Urinary bladder (tissue), 4 donors: ENCODE measurements around the gene UST. TPM values are rescaled to one million over a fixed set of nuclear protein-coding genes. Genes with fewer than 3 reads are reported as not detected.

Source experiments
- DNase-seq: peaks from one replicate; pipeline ENCODE4 v3.0.0-alpha.2; 2015; ENCODE audit errors: extremely low spot score
- H3K27ac ChIP-seq: one replicate; pipeline ENCODE4 v1.5.1; 2013; ENCODE audit warnings: low read depth, mild to moderate bottlenecking, moderate library complexity
- H3K36me3 ChIP-seq: one replicate; pipeline ENCODE4 v1.6.1; 2013; ENCODE audit warnings: mild to moderate bottlenecking, moderate library complexity; ENCODE audit not compliant: insufficient read depth
- H3K4me1 ChIP-seq: one replicate; pipeline ENCODE4 v1.6.1; 2013; ENCODE audit warnings: mild to moderate bottlenecking, moderate library complexity; ENCODE audit not compliant: insufficient read depth
- H3K4me3 ChIP-seq: one replicate; pipeline ENCODE4 v1.5.1; 2013; ENCODE audit warnings: low read depth, low read length
- WGBS: extraction: QIAGEN DNeasy Blood & Tissue Kit; methylation state at CpG from one replicate; pipeline ENCODE4 v1.1.7; 2013; 5-methylcytosine and 5-hydroxymethylcytosine counted together
- polyA plus RNA-seq: library from polyadenylated mRNA; stranded (reverse); fragments of 200-250 nt; gene quantifications from one replicate; pipeline ENCODE4 v1.2.3, GENCODE V29; 2013
- total RNA-seq: library from RNA; depleted of rRNA; stranded (reverse); fragments of >200 nt; gene quantifications from one replicate; pipeline ENCODE4 v1.2.3, GENCODE V29; 2014
- donor health status: healthy with polysubstance abuse.
- donor health status: healthy.

UST gene
- total and polyA plus RNA-seq, 2 donors = 12.4 to 27.8 TPM

GRCh38 chr6:148981515-148981914, 234.7 kb downstream of the UST start:
- WGBS = 89% methylated on average over 3 of the region's 3 CpGs
- Histone ChIP-seq H3K4me3 (no peak overlapping the region), H3K36me3 (no peaks in the 10 kb centered on the region), H3K4me1 (no peaks in the 10 kb centered on the region), H3K27ac (no peak overlapping the region)
- DNase-seq = no peak

- 92% methylated on average over 9 of the region's 9 CpGs for WGBS
- H3K27ac ChIP-seq = no peak overlapping the region
- DNase-seq = no peak
Measured at GRCh38 chr6:148983101-148983761, 236.4 kb downstream of the UST start.

GRCh38 chr6:148983966-148984365, 237.1 kb downstream of the UST start:
- H3K36me3 ChIP-seq = no peaks in the 10 kb centered on the region
- H3K4me1 ChIP-seq = no peaks in the 10 kb centered on the region
- no peak for DNase-seq
- 72% methylated on average over 2 of the region's 2 CpGs for WGBS
- H3K27ac ChIP-seq = no peak overlapping the region
- no peak overlapping the region for H3K4me3 ChIP-seq

More at GRCh38 chr6:148983101-148983761, 236.4 kb downstream of the UST start:
- H3K4me3 ChIP-seq = no peak overlapping the region
- no peaks in the 10 kb centered on the region for H3K36me3 ChIP-seq
- no peaks in the 10 kb centered on the region for H3K4me1 ChIP-seq

DNA sequence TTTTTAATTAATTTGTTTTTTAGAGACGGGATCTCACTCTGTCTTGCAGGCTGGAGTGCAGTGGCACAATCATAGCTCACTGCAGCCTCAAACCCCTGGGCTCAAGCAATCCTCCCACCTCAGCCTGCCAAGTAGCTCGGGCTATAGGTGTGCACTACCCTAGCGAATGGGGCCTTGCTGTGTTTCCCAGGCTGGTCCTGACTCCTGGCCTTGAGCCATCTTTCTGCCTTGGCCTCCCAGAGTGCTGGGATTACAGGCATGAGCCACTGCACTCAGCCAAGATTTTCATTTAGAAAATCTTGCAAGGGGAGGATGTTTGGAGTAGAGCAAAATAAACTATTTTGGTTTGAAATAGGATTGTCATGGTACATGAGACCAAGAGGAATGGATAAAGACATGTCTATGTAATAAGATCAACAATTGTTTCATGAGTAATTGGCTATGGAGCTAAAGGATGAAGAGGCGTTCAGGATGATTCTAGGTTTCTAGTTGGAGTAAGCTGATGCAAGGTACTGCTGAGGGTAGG, 237.8 kb downstream of the UST start:
- 62% methylated on average over 4 of the region's 4 CpGs for WGBS
- no peak for DNase-seq
- H3K27ac ChIP-seq = no peak overlapping the region
- no peak overlapping the region for H3K4me3 ChIP-seq
- no peaks in the 10 kb centered on the region for H3K4me1 ChIP-seq
- H3K36me3 ChIP-seq = no peaks in the 10 kb centered on the region

- DNase-seq = no peak
- H3K36me3 ChIP-seq = no peaks in the 10 kb centered on the region
- no peak overlapping the region for H3K4me3 ChIP-seq
- no peaks in the 10 kb centered on the region for H3K4me1 ChIP-seq
- no peak overlapping the region for H3K27ac ChIP-seq
- WGBS = 97% methylated on average over 4 of the region's 4 CpGs
Measured at GRCh38 chr6:148985499-148985898, 238.7 kb downstream of the UST start.

- H3K27ac ChIP-seq = no peak overlapping the region
- H3K4me1 ChIP-seq = no peaks in the 10 kb centered on the region
- H3K4me3 ChIP-seq = no peak overlapping the region
- no peak for DNase-seq
- no peaks in the 10 kb centered on the region for H3K36me3 ChIP-seq
- 96% methylated on average over 3 of the region's 3 CpGs for WGBS
Measured at GRCh38 chr6:148986608-148987007, 239.8 kb downstream of the UST start.

GRCh38 chr6:148987982-148988381, 241.2 kb downstream of the UST start:
- no peak overlapping the region for H3K27ac ChIP-seq
- 92% methylated on average over 3 of the region's 3 CpGs for whole genome bisulfite sequencing
- no peak overlapping the region for H3K4me3 ChIP-seq
- DNase-seq = no peak
- no peaks in the 10 kb centered on the region for H3K4me1 ChIP-seq
- H3K36me3 ChIP-seq = no peaks in the 10 kb centered on the region

- WGBS = 73% methylated on average over 1 of the region's 1 CpG
- Histone ChIP-seq H3K4me3 (no peak overlapping the region), H3K27ac (no peak overlapping the region), H3K4me1 (no peaks in the 10 kb centered on the region), H3K36me3 (no peaks in the 10 kb centered on the region)
- DNase-seq = no peak
Measured at GRCh38 chr6:148989585-148989984, 242.8 kb downstream of the UST start.

DNA sequence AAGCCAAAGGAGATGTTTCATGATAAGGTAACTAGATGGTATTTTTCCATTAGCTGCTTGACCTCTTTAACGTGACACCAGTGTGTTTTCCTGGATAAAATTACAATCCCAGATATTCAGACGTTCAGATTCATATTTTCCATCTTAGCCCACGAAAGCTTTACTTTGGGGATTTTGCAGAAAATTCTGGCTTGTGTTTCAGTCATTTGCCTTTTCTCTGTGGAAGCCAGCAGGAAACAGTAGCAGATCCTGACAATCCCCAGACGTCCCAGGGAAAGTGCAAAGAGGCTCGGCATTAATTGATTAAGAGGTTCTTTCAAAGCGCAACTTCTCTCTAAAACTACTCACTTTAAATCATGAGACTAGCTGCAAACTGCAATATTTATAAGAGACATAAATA, 243.6 kb downstream of the UST start:
- no peaks in the 10 kb centered on the region for H3K4me1 ChIP-seq
- 59% methylated on average over 6 of the region's 6 CpGs for WGBS
- no peak for DNase-seq
- H3K36me3 ChIP-seq = no peaks in the 10 kb centered on the region
- no peak overlapping the region for H3K4me3 ChIP-seq
- H3K27ac ChIP-seq = no peak overlapping the region

DNA sequence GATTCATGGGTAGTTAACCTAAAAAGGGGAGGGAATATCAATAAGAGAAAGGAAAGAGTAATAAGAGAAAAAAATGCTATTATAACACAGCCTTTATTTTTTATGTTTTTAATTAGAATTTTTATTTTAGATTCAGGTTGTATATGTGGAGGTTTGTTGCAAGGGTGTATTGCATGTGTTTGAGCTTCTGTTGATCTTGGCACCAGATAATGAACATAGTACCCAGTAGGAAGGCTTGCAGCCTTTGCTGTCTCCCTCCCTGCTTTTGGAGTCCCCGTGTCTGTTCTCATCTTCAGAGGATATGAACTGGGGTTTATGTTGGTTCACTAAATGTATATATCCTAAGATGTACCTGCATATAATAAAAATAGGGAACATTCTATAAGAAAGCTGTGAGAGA, 250.0 kb downstream of the UST start:
- H3K4me3 ChIP-seq = no peak overlapping the region
- no peak overlapping the region for H3K27ac ChIP-seq
- no peak for DNase-seq
- H3K4me1 ChIP-seq = no peaks in the 10 kb centered on the region
- 79% methylated on average over 1 of the region's 1 CpG for WGBS
- no peaks in the 10 kb centered on the region for H3K36me3 ChIP-seq

- 59% methylated on average over 3 of the region's 3 CpGs for WGBS
- no peaks in the 10 kb centered on the region for H3K4me1 ChIP-seq
- no peak for DNase-seq
- H3K27ac ChIP-seq = no peak overlapping the region
- H3K4me3 ChIP-seq = no peak overlapping the region
- H3K36me3 ChIP-seq = no peaks in the 10 kb centered on the region
Measured at GRCh38 chr6:148997865-148998264, 251.0 kb downstream of the UST start.

DNA sequence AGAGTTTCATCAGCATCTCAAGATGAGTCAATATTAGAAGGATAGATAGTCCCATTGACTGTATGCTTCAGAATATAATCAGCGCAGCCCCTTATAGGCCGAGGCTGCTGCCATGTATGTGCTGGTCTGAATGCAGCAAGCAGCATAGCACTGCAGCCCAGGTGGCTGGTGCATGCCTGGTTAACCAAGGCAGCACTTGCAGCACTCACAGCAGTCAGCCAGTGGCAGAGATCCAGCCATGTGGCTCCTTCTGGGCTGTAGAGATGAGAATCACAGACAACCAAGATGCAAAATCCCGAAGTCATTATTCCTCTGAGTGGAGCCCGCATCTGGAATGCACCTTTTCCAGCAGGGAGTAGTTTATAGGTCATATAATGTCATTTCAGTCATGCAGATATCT, 251.9 kb downstream of the UST start:
- H3K27ac ChIP-seq = no peak overlapping the region

DNA sequence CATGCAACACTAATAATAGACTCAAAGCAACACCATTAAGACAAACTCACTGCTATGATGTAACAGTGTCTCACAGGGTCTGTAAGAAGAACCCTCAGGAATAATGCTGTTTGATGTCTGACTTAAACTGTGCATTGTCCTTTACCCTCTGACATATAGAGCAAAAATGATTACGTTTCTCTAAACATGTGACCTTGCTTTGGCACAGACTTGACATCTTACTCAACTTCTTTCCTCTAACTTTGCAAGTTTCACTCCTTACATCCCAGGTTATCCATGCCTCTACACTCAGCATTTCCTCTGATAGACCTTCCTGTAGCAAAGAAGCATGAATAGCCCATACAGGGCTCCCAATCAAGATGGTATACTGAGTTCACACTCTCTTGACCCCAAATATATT, 252.7 kb downstream of the UST start:
- DNase-seq = no peak
- 19% methylated on average over 1 of the region's 1 CpG for whole genome bisulfite sequencing
- H3K4me3 ChIP-seq = no peak overlapping the region
- H3K27ac ChIP-seq = no peak overlapping the region
- H3K36me3 ChIP-seq = no peaks in the 10 kb centered on the region
- no peaks in the 10 kb centered on the region for H3K4me1 ChIP-seq

More for the DNA sequence above, 251.9 kb downstream of the UST start:
- 92% methylated on average over 4 of the region's 4 CpGs for WGBS
- no peak for DNase-seq
- Histone ChIP-seq H3K36me3 (no peaks in the 10 kb centered on the region), H3K4me3 (no peak overlapping the region), H3K4me1 (no peaks in the 10 kb centered on the region)

GRCh38 chr6:148999929-149000468, 253.2 kb downstream of the UST start:
- Histone ChIP-seq H3K27ac (no peak overlapping the region), H3K36me3 (no peaks in the 10 kb centered on the region), H3K4me1 (no peaks in the 10 kb centered on the region), H3K4me3 (no peak overlapping the region)
- 60% methylated on average over 3 of the region's 3 CpGs for WGBS
- no peak for DNase-seq
